Calu3 (cell line): ENCODE data around the gene C20orf96. TPM values are rescaled to one million over a fixed set of nuclear protein-coding genes. Genes with fewer than 3 reads are reported as not detected.

ENCODE experiments used
- BruUV-seq: library from RNA; stranded (reverse); fragments of 400-500 nt; replicated peaks from 2 replicates; lab custom pipeline; 2021; lab: Mats Ljungman, UMichigan
- CTCF ChIA-PET: fragments of 300-600 bp; sonication (Branson Sonifier 250); formaldehyde crosslinking; loops from one replicate; lab custom pipeline; 2022; ENCODE audit warnings: antibody characterized with exemption; lab: Charles Lee
- DNase-seq: peaks from one replicate; pipeline ENCODE4 v3.0.0; 2022
- H3K27ac Mint-ChIP-seq: one replicate; pipeline ENCODE4 v1.8.0; 2022; ENCODE audit warnings: mixed read lengths; ENCODE audit not compliant: unreplicated experiment
- H3K27me3 Mint-ChIP-seq: one replicate; pipeline ENCODE4 v1.8.0; 2022; ENCODE audit warnings: mixed read lengths; ENCODE audit not compliant: unreplicated experiment
- H3K36me3 Mint-ChIP-seq: one replicate; pipeline ENCODE4 v1.8.0; 2022; ENCODE audit warnings: mild to moderate bottlenecking, moderate library complexity, mixed read lengths; ENCODE audit not compliant: insufficient read depth, unreplicated experiment
- H3K4me1 Mint-ChIP-seq: one replicate; pipeline ENCODE4 v1.8.0; 2022; ENCODE audit warnings: mild to moderate bottlenecking, low read depth, mixed read lengths; ENCODE audit not compliant: unreplicated experiment
- H3K4me3 Mint-ChIP-seq: one replicate; pipeline ENCODE4 v1.8.0; 2022; ENCODE audit warnings: mild to moderate bottlenecking, low read depth, moderate library complexity, mixed read lengths; ENCODE audit not compliant: unreplicated experiment
- H3K9me3 Mint-ChIP-seq: one replicate; pipeline ENCODE4 v1.8.0; 2022; ENCODE audit warnings: low read depth, mixed read lengths; ENCODE audit not compliant: unreplicated experiment
- intact Hi-C: fragments of 100-400 bp; cut with micrococcal nuclease; formaldehyde crosslinking; loops from one replicate; pipeline ENCODE4 v1.10.0; 2022; ENCODE audit not compliant: unreplicated experiment
- total RNA-seq: library from RNA; stranded (reverse); gene quantifications from 2 replicates; pipeline ENCODE4 v1.2.3, GENCODE V29; 2022
- TF ChIP-seq, protein P1 (sequence below): fragments of 200-600 bp; IDR thresholded peaks from one replicate; pipeline ENCODE4 v1.8.0; 2022; ENCODE audit warnings: antibody characterized with exemption; ENCODE audit not compliant: unreplicated experiment

C20orf96 gene
- total RNA-seq, 1 experiment from 2014 or later = 7.3 TPM

- no peak overlapping the region for H3K4me3 Mint-ChIP-seq
- no TSS peak for BruUV-seq
- DNase-seq = no peak
Observed at GRCh38 chr20:276620-277495, 13.7 kb downstream of the C20orf96 start.

DNA sequence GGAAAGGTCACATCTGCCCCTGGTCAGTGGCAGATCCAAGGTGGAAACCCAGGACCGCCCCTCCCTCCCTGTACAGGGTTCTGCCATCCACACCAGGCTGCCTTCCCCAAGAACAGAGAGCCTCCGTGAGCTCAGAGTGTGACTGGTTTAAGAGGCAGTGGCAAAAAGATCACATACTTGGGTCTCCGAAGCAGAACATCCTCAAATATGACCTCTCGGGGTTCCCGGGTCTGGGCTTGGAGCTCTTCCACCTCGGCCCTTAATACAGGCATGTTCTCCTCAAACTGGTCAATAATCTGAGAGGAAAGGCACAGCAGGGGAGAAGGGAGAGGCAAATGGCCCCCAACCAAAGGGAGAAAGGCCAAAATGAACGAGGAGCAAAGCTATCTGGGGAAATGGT is 14.8 kb downstream of the C20orf96 start:
- intact Hi-C loops = no loop called here
- TF ChIP-seq, protein P1, sequence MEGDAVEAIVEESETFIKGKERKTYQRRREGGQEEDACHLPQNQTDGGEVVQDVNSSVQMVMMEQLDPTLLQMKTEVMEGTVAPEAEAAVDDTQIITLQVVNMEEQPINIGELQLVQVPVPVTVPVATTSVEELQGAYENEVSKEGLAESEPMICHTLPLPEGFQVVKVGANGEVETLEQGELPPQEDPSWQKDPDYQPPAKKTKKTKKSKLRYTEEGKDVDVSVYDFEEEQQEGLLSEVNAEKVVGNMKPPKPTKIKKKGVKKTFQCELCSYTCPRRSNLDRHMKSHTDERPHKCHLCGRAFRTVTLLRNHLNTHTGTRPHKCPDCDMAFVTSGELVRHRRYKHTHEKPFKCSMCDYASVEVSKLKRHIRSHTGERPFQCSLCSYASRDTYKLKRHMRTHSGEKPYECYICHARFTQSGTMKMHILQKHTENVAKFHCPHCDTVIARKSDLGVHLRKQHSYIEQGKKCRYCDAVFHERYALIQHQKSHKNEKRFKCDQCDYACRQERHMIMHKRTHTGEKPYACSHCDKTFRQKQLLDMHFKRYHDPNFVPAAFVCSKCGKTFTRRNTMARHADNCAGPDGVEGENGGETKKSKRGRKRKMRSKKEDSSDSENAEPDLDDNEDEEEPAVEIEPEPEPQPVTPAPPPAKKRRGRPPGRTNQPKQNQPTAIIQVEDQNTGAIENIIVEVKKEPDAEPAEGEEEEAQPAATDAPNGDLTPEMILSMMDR = no peak
- no TSS peak for BruUV-seq
- Mint-ChIP-seq H3K9me3 (no peaks in the 10 kb centered on the region), H3K27ac (no peak overlapping the region), H3K36me3 (no peaks in the 10 kb centered on the region), H3K4me1 (no peaks in the 10 kb centered on the region), H3K4me3 (no peak overlapping the region), H3K27me3 (no peaks in the 10 kb centered on the region)
- CTCF ChIA-PET = no interaction called here
- no peak for DNase-seq

More at GRCh38 chr20:276620-277495, 13.7 kb downstream of the C20orf96 start:
- TF ChIP-seq, protein P1 = no peak
- Mint-ChIP-seq H3K27me3 (no peaks in the 10 kb centered on the region), H3K36me3 (no peaks in the 10 kb centered on the region), H3K27ac (no peak overlapping the region), H3K9me3 (no peaks in the 10 kb centered on the region), H3K4me1 (no peaks in the 10 kb centered on the region)
- intact Hi-C loops = no loop called here
- CTCF ChIA-PET = no interaction called here

- intact Hi-C loops = no loop called here
- TF ChIP-seq, protein P1 = no peak
- Mint-ChIP-seq H3K36me3 (no peaks in the 10 kb centered on the region), H3K9me3 (no peaks in the 10 kb centered on the region), H3K27me3 (no peaks in the 10 kb centered on the region), H3K4me1 (no peaks in the 10 kb centered on the region), H3K4me3 (no peak overlapping the region), H3K27ac (no peak overlapping the region)
- CTCF ChIA-PET = no interaction called here
- no TSS peak for BruUV-seq
- DNase-seq = no peak
Observed at GRCh38 chr20:273884-274283, 16.7 kb downstream of the C20orf96 start.

DNA sequence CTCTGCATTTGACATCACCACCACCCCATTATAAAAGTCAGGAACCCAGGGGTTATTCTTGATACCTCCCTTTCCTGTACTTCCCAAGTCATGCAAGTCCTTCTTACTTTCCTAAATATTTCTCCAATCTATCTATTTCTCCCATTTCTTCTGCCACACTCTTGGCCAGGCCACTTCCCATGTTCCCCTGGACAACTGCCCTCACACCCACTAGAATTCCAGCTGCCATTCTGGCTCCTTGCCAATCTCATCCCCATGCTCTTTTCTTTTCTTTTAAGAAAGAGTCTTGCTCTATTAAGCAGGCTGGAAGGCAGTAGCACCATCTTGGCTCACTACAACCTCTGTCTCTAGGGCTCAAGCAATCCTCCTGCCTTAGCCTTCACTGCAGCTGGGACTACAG is 17.8 kb downstream of the C20orf96 start:
- Mint-ChIP-seq H3K27me3 (no peaks in the 10 kb centered on the region), H3K9me3 (no peaks in the 10 kb centered on the region), H3K36me3 (no peaks in the 10 kb centered on the region), H3K27ac (no peak overlapping the region), H3K4me1 (no peaks in the 10 kb centered on the region), H3K4me3 (no peak overlapping the region)
- CTCF ChIA-PET = no interaction called here
- intact Hi-C loops = no loop called here
- no peak for DNase-seq
- BruUV-seq = no TSS peak
- TF ChIP-seq, protein P1 = no peak
